GM18858 (cell line): ENCODE data around the gene SLC1A3.
A peak's percentile ranks its signal among the peaks of the same experiment; 100 is the strongest.

Source experiments
- ATAC-seq: cut with Tn5 transposase; IDR thresholded peaks from one replicate; pipeline ENCODE4 v1.9.1; 2021; ENCODE audit not compliant: unreplicated experiment

SLC1A3 gene

DNA sequence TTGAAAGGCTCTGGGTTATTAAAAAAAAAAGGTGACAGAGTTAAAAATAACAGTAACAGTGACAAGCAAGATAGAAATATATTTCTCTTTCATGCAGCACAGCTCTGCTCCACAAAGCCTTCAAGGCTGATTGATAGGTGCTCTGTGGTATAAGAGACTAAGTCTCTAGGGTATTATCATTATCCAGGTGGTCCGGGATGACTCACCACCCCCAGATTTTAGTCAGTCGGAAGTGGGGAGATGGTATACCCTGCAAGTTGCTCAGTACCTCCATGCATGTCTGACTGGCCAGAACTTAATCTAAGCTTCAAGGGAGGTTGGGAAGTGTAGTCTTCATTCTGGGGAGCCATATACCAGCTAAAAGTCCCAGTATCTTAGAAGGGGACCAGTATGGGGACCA is 76.1 kb downstream of the SLC1A3 start:
- ATAC-seq = no peak

DNA sequence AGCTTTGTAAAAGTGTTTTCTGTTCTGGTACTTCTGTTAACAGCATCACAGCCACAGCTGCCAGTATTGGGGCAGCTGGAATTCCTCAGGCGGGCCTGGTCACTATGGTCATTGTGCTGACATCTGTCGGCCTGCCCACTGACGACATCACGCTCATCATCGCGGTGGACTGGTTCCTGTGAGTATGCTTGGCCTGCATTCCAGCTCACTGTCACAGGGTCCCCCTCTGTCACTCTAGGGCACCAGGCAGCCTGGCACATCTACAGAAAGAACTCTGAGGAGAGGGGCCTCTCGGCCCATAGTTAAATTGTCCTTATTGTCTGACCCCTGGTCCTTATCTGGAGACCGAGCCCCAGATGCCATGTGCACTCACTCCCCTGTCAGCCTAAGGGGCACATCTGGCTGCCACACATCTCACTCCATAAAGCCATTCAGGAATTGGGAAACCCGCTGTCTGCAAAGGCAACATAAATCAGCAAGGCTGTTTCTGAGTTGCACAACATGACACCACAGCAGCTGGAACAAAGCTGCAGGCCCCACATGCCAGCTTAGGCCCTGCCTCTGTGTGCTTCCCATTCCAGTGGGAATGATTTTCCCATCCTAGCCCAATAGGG is 77.5 kb downstream of the SLC1A3 start:
- no peak for ATAC-seq

DNA sequence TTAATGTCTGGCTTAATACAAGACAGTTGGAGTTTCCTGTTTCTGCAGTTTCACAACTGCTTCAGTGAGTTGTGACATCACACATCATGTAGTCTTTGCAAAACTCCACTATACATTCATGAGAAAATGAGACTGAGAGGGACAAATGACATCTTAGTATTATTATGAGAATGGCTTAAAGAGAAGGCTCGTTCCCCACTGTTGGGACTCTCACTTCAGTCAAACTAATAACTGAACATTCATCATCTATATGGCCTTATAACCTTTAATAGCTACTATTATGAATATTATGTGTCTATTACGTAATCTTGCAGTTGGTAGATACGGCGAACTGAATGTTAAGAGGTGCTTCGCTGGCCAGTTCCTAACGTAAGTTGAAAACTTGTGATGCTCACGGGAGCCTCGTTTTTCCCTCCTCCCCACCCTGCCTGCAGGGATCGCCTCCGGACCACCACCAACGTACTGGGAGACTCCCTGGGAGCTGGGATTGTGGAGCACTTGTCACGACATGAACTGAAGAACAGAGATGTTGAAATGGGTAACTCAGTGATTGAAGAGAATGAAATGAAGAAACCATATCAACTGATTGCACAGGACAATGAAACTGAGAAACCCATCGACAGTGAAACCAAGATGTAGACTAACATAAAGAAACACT is 79.4 kb downstream of the SLC1A3 start:
- peak; percentile 32 for ATAC-seq

DNA sequence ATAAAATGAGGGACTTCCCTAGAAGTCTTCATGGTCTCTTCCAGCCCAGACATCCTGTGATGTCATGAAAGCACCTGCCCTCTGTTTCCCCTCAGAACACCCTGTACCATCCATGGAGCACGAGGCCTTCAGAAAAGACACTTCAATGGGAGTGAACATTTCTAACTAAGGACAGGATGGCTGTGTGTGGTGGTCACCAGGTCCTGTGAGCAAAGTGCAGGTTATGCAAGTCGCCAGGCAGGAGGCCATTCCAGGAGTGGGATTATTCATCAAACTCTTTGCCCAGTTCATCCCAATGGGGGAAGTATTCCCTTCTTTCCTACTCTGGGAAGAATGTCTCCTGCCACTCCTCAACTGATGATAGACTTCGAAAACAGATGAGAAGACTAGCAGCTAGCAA is 80.5 kb downstream of the SLC1A3 start:
- no peak for ATAC-seq

DNA sequence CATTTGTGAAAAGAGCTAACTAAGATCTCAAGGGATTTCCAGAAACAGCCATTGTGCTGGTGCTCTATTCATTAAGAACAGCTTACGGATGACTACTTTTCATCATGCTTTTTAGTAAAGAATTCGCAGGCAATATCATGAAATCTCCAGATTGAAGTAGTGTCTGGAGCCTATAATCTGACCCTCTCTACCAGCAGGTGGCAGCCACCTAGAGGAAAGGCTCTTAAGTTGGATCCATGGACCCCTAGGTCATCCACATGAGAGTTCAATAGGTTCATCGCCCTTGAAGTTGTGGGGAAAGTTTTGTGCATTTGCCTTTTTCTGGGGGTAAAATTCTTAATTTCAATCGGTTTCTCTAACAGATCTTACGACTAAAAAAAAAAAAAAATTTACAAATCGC is 82.3 kb downstream of the SLC1A3 start:
- ATAC-seq = no peak

DNA sequence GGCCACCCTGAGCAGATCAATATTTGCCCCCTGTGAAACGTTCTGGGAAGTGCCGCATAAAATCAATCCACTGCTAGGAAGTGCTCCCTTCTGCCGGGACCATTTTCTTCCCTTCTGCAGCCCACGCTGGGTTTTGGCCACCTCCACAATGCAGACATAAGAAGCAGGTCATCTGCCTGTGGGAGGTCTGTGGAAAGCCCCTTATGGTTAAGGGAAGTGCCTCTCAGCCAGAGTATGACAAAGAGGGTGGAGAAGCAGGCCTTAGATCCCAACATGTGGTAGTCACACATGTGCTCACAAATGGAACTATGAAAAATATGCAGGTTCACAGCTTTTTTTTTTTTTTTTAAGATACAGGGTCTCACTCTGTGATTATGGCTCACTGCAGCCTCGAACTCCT is 82.8 kb downstream of the SLC1A3 start:
- ATAC-seq = peak; percentile 24

DNA sequence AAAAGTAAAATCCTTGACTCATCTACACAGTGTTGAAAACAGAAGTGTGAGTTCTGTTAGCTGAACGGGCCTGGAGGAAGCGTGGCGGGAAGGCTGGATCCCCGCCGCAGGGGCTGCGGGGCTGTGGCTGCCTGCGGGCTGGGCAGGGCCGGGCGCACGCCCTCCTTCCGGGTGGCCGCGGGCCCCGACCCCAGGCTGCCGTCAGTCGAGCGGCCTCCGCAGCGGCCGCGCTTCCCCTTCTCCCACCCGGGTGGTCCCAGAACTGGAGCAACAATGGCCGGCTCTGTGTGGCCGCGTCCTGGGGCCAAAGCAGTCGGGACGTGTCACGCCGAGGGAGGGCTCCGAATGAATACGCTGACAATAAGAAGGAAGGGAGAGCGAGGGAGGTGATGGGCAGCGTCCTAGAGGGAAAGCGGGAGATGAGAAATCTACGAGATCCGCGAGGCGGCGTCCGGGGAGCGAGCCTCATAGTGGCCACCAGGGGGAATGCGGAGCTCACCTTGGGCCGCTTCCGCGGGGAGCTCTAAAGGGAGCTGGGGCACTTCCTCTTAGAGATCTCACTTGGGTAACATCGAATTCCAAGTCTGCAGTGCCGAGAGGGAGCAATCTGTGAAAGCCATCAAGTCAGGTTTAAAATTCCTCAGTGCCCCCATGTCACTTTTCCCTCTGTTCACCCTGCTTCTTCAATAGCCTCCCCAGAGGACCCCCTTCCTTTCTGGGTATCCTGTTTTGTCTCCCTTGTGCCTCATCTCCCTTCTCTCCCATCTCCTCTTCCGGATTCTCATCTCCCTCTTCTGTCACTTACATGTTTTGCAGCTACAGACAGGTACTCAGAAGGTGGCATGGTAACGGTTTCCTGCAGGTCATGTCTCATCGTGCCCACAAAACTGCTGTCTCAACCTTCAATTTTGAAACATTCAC is 83.9 kb downstream of the SLC1A3 start:
- peak; percentile 46 for ATAC-seq

DNA sequence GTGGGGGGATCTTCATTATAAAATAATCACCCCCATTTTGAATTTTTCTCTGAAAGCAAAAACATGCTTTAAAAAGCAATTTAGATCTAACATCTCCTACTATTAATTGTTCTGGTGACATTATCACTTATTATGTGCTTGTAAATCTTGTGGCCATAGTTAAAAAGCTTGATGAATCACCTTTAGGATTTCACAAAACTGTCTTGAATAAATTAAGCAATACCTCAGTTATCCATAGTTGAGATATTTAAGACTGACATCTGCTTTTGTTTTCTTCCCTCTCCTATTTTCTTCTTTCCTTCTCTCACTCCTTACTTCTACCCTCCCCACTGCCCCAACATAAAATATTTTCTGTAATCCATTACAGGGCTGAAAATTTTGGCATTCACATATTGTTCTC is 84.8 kb downstream of the SLC1A3 start:
- ATAC-seq = no peak

DNA sequence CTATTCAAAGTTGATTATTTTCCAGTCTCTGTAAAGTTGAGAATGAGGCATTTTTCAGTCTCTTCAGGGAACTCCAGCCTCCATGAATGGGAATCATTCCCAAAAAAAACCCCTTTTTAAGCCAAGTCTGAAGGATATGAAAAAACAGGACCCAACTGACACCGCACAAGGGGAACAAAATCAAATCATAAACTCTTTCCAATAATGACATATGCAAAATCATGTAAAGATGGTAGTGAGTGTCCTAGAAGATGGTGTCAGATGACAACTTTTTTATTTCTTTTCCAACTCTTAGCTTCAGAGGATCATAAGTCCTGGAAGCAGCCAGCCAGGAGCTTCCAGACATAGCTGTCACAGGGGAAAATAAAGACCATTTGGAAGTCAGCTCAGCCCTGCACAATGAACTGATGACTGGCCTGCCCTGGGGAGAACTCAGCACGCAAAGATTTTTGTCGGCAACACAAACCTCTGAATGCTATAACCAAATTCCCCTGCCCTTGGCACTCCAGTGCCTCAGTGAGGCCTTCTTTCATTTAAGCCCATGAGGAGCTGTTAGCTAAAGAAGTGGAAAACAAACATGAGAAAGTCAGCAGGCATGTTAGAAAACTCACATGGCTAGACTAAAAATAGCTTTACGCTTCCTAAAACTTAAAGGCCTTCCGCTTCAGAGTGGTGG is 85.4 kb downstream of the SLC1A3 start:
- no peak for ATAC-seq

DNA sequence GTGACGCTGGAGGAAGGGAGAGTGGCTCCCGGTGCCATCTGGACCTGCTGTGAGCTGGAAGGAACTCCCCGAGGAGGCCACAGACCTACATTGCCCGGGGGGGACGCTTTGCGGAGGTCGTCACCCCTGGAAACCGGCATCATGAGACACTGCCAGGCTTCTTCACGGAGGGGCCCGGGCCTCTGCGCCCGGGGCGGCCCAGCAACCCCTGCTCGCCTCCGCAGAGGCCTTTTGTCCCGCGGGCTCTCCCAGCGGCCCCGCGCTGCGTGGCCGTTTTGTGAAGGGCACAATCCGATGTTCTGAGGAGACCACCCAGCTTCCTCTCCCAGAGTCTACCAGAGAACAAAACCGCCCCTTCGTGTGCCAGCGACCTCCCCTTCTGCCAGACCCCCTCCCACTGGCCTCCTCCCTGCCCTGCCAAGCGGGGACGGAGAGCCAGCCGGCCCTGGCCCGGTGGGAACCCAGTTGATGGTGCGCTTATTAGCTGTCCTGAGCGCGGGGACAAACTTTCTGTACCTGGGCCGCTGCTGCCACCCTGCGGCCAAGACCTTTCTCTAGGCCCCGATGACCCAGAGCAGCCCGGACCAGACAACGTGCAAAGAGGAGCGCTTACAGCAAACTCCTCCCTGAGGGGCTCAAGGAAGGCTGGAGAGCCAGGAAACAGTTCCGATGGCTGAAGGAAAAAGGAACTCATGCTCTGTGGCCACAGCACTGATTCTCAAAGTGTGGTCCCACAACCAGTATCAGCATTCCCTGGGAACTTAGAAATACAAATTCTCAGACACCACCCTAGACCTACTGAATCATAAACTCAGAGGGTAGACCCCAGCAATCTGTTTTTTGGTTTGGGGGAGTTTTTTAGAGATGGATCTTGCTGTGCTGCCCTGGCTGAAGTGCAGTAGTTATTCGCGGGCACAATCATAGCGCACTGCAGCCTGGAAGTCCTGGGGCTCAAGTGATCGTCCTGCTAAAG is 86.7 kb downstream of the SLC1A3 start:
- ATAC-seq = peak; percentile 48

DNA sequence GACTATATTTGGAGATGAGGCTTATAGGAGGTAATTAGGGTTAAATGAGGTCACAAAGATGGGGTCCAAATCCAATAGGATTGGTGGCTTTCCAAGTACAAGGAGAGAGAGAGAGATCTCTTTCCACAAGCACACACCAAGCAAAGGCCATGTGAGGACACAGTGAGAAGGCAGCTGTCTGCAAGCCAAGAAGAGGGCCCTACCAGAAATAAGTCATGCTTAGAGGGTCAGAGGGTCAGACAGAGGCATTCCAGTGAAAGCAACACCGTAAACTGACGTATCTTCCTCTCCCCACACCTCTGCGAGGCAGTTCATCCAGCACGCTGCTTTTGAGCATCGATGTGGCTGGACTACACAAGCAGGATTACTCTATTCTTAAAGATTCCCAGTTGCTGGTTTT is 87.9 kb downstream of the SLC1A3 start:
- ATAC-seq = no peak

DNA sequence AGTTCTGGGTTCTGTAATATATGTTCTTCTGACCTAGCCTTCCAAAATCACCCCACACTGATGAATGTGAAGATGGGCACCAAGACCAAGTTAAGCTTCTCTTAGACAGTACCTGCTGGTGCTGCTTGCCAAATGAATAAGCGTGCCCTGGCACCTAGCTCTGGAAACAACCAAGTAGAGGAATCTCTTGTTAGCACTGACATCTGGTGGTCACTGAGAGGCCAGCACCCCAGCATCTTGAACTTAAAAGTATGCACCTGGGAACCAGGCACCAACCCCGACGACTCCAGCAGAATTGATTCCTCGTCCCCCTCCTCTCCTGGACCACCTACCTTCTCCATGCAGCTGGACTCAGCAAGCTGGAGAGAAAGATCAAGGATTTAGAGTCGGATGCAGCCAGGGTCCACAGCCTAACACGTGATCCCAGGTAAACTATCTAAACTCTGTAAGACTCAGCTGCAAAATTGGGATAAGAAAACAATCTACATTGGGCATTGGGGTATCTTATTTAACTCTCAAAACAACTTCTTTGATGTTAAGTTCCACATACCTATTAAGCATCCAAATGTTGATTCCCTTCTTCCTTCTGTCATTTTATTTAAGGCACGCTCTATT is 89.8 kb downstream of the SLC1A3 start:
- ATAC-seq = peak; percentile 50

DNA sequence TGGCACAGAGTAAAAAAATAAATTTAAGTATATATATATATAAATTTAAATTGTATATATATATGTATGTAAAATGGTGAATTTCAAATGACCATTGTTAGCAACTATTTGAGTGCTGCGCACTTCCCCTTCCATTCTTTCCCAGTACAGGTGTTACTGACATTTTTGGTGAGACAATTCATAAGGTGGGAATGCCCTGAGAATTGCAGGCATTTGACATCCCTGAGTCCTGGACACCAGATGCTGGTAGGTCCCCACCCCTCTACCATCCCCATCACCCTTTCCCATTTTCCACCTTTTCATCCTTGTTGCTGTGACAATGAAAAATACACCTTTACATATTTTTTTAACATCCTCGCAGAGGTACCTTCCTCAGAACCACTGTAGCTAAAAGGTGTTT is 91.6 kb downstream of the SLC1A3 start:
- ATAC-seq = no peak

DNA sequence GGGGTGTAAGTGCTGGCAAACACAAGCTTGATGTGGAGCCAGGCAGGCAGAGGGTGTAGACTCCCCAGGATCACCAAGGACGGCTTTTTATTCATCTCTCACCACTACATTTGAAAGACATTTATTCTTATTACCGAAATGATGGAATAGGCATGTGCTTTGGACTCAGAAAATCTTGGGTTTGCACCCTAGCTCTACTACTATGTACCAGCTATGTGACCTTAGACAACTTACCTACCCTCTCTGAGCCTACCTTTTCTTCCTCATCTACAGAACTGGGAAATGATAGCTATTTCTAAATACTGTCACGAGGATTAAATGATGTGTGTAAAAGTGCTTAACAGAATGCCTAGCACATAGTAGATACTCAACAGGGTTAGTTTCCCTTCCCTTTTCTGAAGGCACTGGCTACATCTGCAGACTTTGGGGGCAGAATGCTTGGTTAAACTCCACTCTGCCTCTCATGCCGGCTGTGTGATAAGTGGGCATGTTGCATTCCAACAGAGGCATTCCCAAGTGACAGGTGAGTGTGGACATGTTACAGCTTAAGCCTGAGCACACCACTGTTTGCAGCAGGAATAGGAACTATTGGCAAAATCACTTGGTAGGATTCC is 94.8 kb downstream of the SLC1A3 start:
- peak; percentile 97 for ATAC-seq

DNA sequence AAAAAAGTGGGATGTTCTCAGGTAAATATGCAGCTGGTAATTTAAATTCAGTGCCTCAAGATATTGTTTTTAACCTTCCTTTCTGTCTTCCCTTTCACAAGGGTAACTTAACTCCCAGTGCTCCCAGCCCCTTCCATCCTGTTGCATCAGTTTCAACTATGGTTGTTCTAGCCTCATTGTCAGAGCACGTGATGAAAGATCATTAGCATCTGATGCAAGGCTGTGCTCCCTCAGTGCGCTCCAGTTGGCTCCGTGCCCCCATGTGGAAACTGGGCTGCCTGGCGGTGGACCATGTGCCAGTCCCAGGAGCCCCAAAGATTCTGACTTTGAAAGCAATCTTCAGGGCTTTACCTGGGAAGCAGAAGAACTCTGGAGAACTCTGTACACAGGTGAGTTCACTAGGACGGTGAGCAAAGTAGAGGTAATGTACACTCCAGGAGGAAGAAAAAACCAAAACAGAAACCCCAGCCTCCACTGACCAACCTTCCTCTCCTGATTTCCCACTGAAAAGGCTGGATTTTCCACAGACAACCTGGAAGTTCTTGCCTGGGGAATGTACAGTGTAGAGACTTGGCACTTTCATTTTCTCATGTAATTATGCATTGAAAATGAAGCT is 96.9 kb downstream of the SLC1A3 start:
- ATAC-seq = no peak

DNA sequence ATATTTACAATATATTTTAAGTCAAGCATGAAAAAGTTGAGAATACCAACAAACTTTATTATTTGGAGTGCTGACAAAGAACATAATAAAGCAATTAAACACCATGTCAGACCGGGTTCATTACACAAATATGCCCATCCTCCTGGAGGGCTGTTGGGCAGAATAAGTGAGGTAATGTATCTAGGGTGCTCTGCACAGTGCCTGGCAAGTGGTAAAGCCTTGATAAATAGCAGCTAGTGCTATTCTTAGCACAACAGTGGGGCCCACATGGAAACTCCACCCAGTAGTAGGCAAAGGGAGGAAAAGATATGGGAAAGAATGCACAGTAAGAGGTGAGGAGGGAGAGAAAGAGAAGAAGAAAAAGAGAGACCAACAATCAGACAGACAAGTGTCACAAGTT is 97.7 kb downstream of the SLC1A3 start:
- ATAC-seq = no peak

DNA sequence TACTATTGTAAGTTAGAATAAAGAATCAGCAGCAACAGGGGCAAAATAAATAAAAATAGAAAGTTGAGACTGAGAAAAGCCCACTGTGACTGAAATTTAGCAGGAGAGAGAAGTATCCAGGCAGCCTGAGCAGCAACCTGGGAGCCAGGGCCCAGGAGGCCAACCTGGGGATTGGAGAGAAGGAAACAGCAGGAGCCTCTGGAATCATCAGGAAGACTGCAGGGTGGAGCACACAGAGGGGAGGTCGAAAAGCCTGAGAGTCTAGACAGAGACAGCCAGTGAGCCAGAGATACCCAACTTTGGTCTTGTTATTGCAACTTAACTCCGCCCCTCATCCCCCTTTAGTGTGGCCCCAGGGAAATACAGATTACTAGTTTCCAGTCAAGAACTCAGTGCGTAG is 98.6 kb downstream of the SLC1A3 start:
- no peak for ATAC-seq

DNA sequence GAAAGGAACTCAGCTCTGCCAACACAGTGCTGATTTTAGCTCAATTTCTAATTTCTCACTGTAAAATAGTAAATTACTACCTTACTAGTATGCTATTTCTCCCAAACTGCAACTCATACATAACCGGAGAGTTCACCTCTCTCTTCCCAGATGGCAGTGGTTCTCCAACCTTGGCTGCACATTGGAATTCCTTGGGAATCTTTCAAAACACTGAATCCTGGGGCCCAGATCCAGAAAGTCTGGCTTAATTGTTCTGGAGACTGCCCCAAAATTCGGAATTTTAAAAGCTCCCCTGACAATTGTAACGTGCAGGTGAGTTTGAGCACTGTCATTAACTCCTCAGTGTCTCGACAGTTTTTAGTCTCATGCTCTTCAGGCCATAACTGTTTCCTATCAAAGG is 100.3 kb downstream of the SLC1A3 start:
- ATAC-seq = no peak

DNA sequence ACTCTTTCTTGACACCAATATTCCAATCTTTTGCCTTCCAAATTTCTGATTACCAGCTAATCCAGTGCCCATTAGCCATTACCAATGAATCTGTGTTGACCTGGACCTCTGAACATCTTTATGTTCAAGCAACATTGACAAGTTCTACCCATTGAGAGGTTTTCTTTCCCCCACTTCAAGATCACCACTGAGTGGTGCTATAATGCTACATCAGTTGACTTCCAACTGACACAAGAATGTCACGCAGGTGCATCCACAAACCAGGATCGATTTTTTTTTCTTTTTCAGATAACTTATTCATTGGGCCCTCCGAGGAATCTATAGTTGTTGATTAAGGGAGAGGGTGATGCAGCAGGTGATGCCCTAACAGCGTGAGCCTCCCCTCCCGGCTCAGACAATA is 102.6 kb downstream of the SLC1A3 start:
- no peak for ATAC-seq
